K562 treated with DMSO at 1 percent for 48 hours (cell line): Measurements from ENCODE around the gene GGNBP2. TPM values are rescaled to one million over a fixed set of nuclear protein-coding genes. Genes with fewer than 3 reads are reported as not detected.

Experiments used
- total RNA-seq: library from RNA; unstranded; fragments of 300-600 nt; gene quantifications from 2 replicates; pipeline ENCODE4 v1.2.3, GENCODE V29; 2022; ENCODE audit warnings: low replicate concordance; ENCODE audit errors: extremely low read depth

The GGNBP2 gene
- total RNA-seq: not detected in 2 replicates

DNA sequence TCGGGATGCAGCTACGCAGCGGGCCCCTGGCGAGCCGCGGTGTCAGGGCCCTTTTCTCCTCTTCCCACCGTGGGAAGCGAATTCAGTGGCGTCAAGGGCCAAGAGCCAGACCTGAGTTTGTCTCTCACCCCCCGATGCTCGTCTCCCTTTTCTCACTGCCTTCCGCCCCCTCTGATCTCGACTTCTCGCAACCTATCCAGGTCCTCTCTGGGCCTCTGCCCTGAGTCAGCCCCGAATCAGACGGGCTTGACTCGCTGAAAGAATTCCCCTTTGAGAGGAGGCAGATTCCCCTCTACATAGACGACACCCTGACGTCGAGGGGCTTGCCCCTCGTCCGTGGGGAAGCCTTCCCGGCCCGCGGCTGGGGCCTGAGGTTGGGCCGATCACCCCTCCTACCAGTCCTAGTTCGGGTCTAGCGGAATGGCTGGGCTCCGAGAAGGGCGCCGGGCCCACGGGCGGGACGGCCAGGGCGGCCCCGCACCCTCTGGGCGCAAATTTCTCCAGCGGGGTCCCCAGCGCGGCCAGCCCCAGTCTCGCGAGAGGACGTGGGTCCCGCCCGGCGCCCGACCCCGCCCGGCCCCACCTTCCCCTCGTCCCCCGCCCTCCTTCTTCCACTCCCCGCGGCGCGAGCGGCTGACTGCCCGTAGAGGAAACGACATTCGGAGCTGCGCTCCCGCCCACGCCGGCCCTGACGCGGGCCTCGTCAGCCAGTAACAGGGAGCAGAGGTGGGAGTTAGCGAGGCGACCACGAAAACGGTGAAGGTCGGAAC is at the start of gene GGNBP2:
GGNBP2 (plus strand) TSS at position 613 of the 770 bp plus-strand sequence. CDS start 806 bp downstream, outside the sequence.

DNA sequence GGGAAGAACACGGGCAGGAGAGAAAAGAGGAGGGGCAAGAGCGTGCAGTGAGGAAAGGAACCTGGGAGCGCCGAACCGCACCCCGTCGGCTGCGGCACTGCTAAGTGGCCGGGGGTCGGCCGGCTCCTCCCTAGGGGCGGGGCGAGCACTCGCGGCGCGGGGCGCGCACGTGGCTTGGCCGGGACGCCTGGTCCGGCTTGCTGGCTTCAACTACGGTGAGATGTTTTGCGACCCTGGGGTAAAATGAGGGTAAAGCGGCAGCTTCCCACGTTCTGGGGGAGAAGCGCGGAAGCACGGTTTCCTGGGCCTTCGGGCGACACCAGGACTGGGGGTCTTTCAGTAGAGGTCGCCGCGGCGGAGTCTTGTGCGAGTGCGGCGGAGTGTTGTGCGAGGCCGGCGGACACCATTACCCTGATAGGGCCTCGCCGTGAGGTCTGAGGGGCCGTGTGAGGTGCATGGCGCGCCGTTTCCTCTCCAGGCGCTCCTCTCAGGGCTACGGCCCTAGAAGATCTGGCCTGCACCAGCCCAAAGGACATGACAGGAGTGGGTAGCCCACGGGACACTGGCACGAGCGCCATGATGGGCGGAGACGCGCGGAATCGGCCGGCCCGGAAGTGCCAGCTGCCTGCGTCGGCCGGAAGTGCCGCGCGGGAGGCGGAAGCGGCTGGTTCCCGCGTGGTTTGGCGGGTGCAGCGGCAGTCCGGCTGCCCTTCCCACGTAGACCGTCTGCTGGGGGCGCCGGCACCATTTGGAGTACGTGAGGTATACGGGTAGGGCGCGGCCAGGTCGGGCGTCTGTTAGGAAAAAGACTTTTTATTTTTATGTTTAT is 9.7 kb upstream of the GGNBP2 start, which contains the start of the genes MYO19 and PIGW:
MYO19 (minus strand) TSS at position 29 of the 829 bp plus-strand sequence. CDS start 2,330 bp downstream, outside the sequence.
PIGW (plus strand) TSS at position 148 of the 829 bp plus-strand sequence. CDS start 2,115 bp downstream, outside the sequence.

GRCh38 chr17:36591434-36592315 is 47.0 kb downstream of the GGNBP2 start, which contains the start of gene DHRS11:
TSS of gene DHRS11 (plus strand) at chr17:36591879. CDS start at chr17:36592010, 131 bp downstream.

GRCh38 chr17:36601303-36602029 is 56.7 kb downstream of the GGNBP2 start, which contains the start of gene MRM1:
TSS of gene MRM1 (plus strand) at chr17:36601583. CDS start at chr17:36601811, 228 bp downstream.

Other genes with a start within 250 kb of the GGNBP2 start
- not detected in 2 replicates for gene TBC1D3G, start 221.0 kb upstream of the GGNBP2 start, total RNA-seq
- gene TBC1D3H, start 156.5 kb upstream of the GGNBP2 start, total RNA-seq: not detected in 2 replicates
- not detected in 2 replicates for gene ZNHIT3, start 58.2 kb upstream of the GGNBP2 start, total RNA-seq
- gene MYO19, start 10.1 kb upstream of the GGNBP2 start, total RNA-seq: not detected in 2 replicates
- gene PIGW, start 9.9 kb upstream of the GGNBP2 start, total RNA-seq: not detected in 2 replicates
- gene DHRS11, start 47.0 kb downstream of the GGNBP2 start, total RNA-seq: not detected in 2 replicates
- not detected in 2 replicates for gene MRM1, start 56.7 kb downstream of the GGNBP2 start, total RNA-seq